Right ventricle myocardium superior (tissue), 1 donor: ENCODE results near the gene OPCML. TPM values are rescaled to one million over a fixed set of nuclear protein-coding genes. Genes with fewer than 3 reads are reported as not detected.

Source experiments
- ATAC-seq: fragments of 200-7000 bp; cut with Tn5 transposase; one replicate; pipeline ENCODE4 v1.9.1; 2020; ENCODE audit warnings: mild to moderate bottlenecking; ENCODE audit not compliant: poor library complexity
- DNase-seq: peaks from one replicate; pipeline ENCODE4 v3.0.0-alpha.2; 2020
- intact Hi-C: fragments of 100-400 bp; cut with DNase I; formaldehyde crosslinking; loops from one replicate; pipeline ENCODE4 v1.11.2; 2022
- total RNA-seq: library from RNA; stranded (reverse); fragmentation: NEBNext Ultra II Directional; extraction: Animal tissue kit (Norgen Biotek cat#: 25700); gene quantifications from one replicate; pipeline ENCODE4 v1.2.1, GENCODE V29; 2021
- donor health status: DM: no; HTN: yes; CAD: no; lungs with severe emphysema.

OPCML gene
- total RNA-seq, 1 donor from 2014 or later, result 0.59 TPM

GRCh38 chr11:132466983-132467382 lies 1065.3 kb downstream of the OPCML start:
- no peak for DNase-seq
- intact Hi-C loops, result no loop called here
- ATAC-seq, result no peak

GRCh38 chr11:132464939-132465338 lies 1067.4 kb downstream of the OPCML start:
- intact Hi-C loops, result no loop called here
- no peak for ATAC-seq

GRCh38 chr11:132464003-132464342 lies 1068.3 kb downstream of the OPCML start:
- no peak for ATAC-seq
- intact Hi-C loops, result no loop called here

More at GRCh38 chr11:132464939-132465338, 1067.4 kb downstream of the OPCML start:
- DNase-seq, result no peak

GRCh38 chr11:132463295-132464002 lies 1068.9 kb downstream of the OPCML start:
- DNase-seq, result no peak
- intact Hi-C loops, result no loop called here
- ATAC-seq, result no peak

More at GRCh38 chr11:132464003-132464342, 1068.3 kb downstream of the OPCML start:
- DNase-seq, result no peak

- intact Hi-C loops, result no loop called here
Measured at GRCh38 chr11:132459736-132460135, 1072.6 kb downstream of the OPCML start.

GRCh38 chr11:132457445-132457844 lies 1074.9 kb downstream of the OPCML start:
- ATAC-seq (no peak), DNase-seq (no peak)
- intact Hi-C loops, result no loop called here

More at GRCh38 chr11:132459736-132460135, 1072.6 kb downstream of the OPCML start:
- no peak for DNase-seq
- no peak for ATAC-seq

GRCh38 chr11:132456751-132457328 lies 1075.5 kb downstream of the OPCML start:
- no peak for ATAC-seq
- DNase-seq, result no peak
- intact Hi-C loops, result no loop called here

GRCh38 chr11:132455044-132455443 lies 1077.3 kb downstream of the OPCML start:
- no peak for ATAC-seq
- no peak for DNase-seq
- intact Hi-C loops, result no loop called here

- intact Hi-C loops, result no loop called here
- DNase-seq, result no peak
- ATAC-seq, result no peak
Measured at GRCh38 chr11:132453406-132453805, 1078.9 kb downstream of the OPCML start.

- DNase-seq (no peak), ATAC-seq (no peak)
- intact Hi-C loops, result no loop called here
Measured at GRCh38 chr11:132452616-132453015, 1079.7 kb downstream of the OPCML start.

GRCh38 chr11:132451942-132452601 lies 1080.2 kb downstream of the OPCML start:
- DNase-seq, result no peak

GRCh38 chr11:132450631-132451030 lies 1081.7 kb downstream of the OPCML start:
- ATAC-seq, result no peak
- intact Hi-C loops, result no loop called here
- no peak for DNase-seq

More at GRCh38 chr11:132451942-132452601, 1080.2 kb downstream of the OPCML start:
- ATAC-seq, result no peak
- intact Hi-C loops, result no loop called here

GRCh38 chr11:132448334-132448995 lies 1083.8 kb downstream of the OPCML start:
- ATAC-seq (no peak), DNase-seq (no peak)
- intact Hi-C loops, result no loop called here

- no peak for DNase-seq
- intact Hi-C loops, result no loop called here
- no peak for ATAC-seq
Measured at GRCh38 chr11:132447761-132448160, 1084.5 kb downstream of the OPCML start.

- DNase-seq, result no peak
- ATAC-seq, result no peak
- intact Hi-C loops, result no loop called here
Measured at GRCh38 chr11:132445859-132446291, 1086.4 kb downstream of the OPCML start.

GRCh38 chr11:132444911-132445310 lies 1087.4 kb downstream of the OPCML start:
- no peak for ATAC-seq
- no peak for DNase-seq
- intact Hi-C loops, result no loop called here

GRCh38 chr11:132439711-132440255 lies 1092.5 kb downstream of the OPCML start:
- intact Hi-C loops, result no loop called here

GRCh38 chr11:132438418-132438817 lies 1093.9 kb downstream of the OPCML start:
- intact Hi-C loops, result no loop called here
- ATAC-seq (no peak), DNase-seq (no peak)

More at GRCh38 chr11:132439711-132440255, 1092.5 kb downstream of the OPCML start:
- DNase-seq, result no peak
- no peak for ATAC-seq

- no peak for ATAC-seq
- no peak for DNase-seq
- intact Hi-C loops, result no loop called here
Measured at GRCh38 chr11:132430429-132431062, 1101.8 kb downstream of the OPCML start.
